K562 (cell line): Measurements from ENCODE around the gene MYO16. TPM values are rescaled to one million over a fixed set of nuclear protein-coding genes. Genes with fewer than 3 reads are reported as not detected.

ENCODE experiments used
- ATAC-seq: fragments of 200-7000 bp; cut with Tn5 transposase; 3 replicates; pipeline ENCODE4 v1.9.1; 2020; ENCODE audit warnings: moderate library complexity
- BruUV-seq: library from RNA; stranded (reverse); fragments of 400-500 nt; replicated peaks from 2 replicates; lab custom pipeline; 2021; lab: Mats Ljungman, UMichigan
- CTCF ChIA-PET: fragments of 300-600 bp; formaldehyde crosslinking; extraction: SDS; loops from one replicate; lab custom pipeline; 2021; ENCODE audit warnings: low intra/inter-chr PET ratio; lab: Yijun Ruan, JAX
- POLR2A ChIA-PET: fragments of 300-600, 350-650 bp; sonication (Branson Sonifier 250); formaldehyde crosslinking; extraction: SDS; loops from one replicate; lab custom pipeline; 2021; ENCODE audit warnings: antibody characterized with exemption, inconsistent platforms; lab: Yijun Ruan, JAX
- DNase-seq, 4 experiments: peaks; one replicate each; pipeline versions ENCODE4 v3.0.0 to v3.0.0-alpha.2; 2011 to 2018; ENCODE audit warnings: low spot score in 3 of 4, mixed read lengths in 3 of 4; ENCODE audit errors: extremely low read depth in 1 of 4
- FAIRE-seq: peaks from 2 replicates; lab custom pipeline; 2011; peaks lifted over from hg19 to GRCh38; lab: Jason Lieb, UNC
- H2AFZ ChIP-seq: 2 replicates; pipeline ENCODE4 v1.6.0; 2011; ENCODE audit warnings: low read depth, low read length, control low read depth, inconsistent platforms
- H3K27ac ChIP-seq: fragments of 200-600 bp; 3 replicates; pipeline ENCODE4 v1.8.0; 2011; ENCODE audit warnings: low read depth, mild to moderate bottlenecking, control low read depth, inconsistent platforms, low read length, moderate library complexity, mixed read lengths; ENCODE audit errors: extremely low read depth
- H3K27me3 ChIP-seq, 2 experiments: fragments of 300-600 bp in 1 of 2; 2 replicates in 1 of 2; 3 replicates in 1 of 2; pipeline versions ENCODE4 v1.6.0 to v1.8.0; 2011; ENCODE audit warnings: inconsistent platforms in 2 of 2, low read length in 2 of 2, mild to moderate bottlenecking in 1 of 2, mixed read lengths in 1 of 2, moderate library complexity in 1 of 2; ENCODE audit not compliant: control insufficient read depth in 2 of 2, insufficient read depth in 2 of 2
- H3K36me3 ChIP-seq: fragments of 300-600 bp; 3 replicates; pipeline ENCODE4 v1.8.0; 2011; ENCODE audit warnings: mild to moderate bottlenecking, low read length, inconsistent platforms; ENCODE audit not compliant: control insufficient read depth, insufficient read depth
- H3K4me1 ChIP-seq, 2 experiments: fragments of 200-600 bp in 1 of 2; replicated peaks in 1 of 2; 2 replicates in 1 of 2; 3 replicates in 1 of 2; pipeline versions ENCODE4 v1.5.1 to v1.8.0; 2011; ENCODE audit warnings: inconsistent platforms in 2 of 2, low read length in 2 of 2, mild to moderate bottlenecking in 1 of 2, mixed read lengths in 1 of 2, moderate library complexity in 1 of 2; ENCODE audit not compliant: control insufficient read depth in 2 of 2, insufficient read depth in 2 of 2
- H3K4me2 ChIP-seq: 2 replicates; pipeline ENCODE4 v1.6.1; 2011; ENCODE audit warnings: low read length, control low read depth, inconsistent platforms, mixed read lengths; ENCODE audit not compliant: insufficient read depth
- H3K4me3 ChIP-seq: fragments of 200-600 bp; sonication (generic), shearing (Covaris generic); 2 replicates; pipeline ENCODE4 v1.5.1; 2016; ENCODE audit warnings: control low read depth, inconsistent platforms
- H3K79me2 ChIP-seq: fragments of 200-600 bp; 3 replicates; pipeline ENCODE4 v1.8.0; 2011; ENCODE audit warnings: low read length, inconsistent platforms; ENCODE audit not compliant: control insufficient read depth, insufficient read depth
- H3K9ac ChIP-seq, 2 experiments: 2 replicates each; pipeline versions ENCODE4 v1.6.0 to v1.6.1; 2011; ENCODE audit warnings: low read depth in 2 of 2, low read length in 2 of 2, control low read depth in 1 of 2, inconsistent platforms in 1 of 2, mild to moderate bottlenecking in 1 of 2, mixed read lengths in 1 of 2; ENCODE audit not compliant: insufficient read depth in 1 of 2
- H3K9me1 ChIP-seq: one replicate; pipeline ENCODE4 v1.6.0; 2011; ENCODE audit warnings: inconsistent platforms, mild to moderate bottlenecking, low read length, moderate library complexity; ENCODE audit not compliant: control insufficient read depth, insufficient read depth
- H3K9me3 ChIP-seq: replicated peaks from 2 replicates; pipeline ENCODE4 v1.5.1; 2011; ENCODE audit warnings: low read depth, low read length, inconsistent platforms; ENCODE audit not compliant: control insufficient read depth, insufficient read depth
- H4K20me1 ChIP-seq: replicated peaks from 2 replicates; pipeline ENCODE4 v1.6.1; 2011; ENCODE audit warnings: low read length, inconsistent platforms, mixed read lengths; ENCODE audit not compliant: control insufficient read depth, insufficient read depth
- CCNT2 ChIP-seq: IDR thresholded peaks from 2 replicates; pipeline ENCODE4 v1.6.1; 2011; ENCODE audit warnings: borderline replicate concordance, low read depth, mild to moderate bottlenecking, moderate library complexity, mixed read lengths, low read length; ENCODE audit not compliant: insufficient read length; ENCODE audit errors: extremely low read depth
- CHD1 ChIP-seq: fragments of 200-600 bp; sonication (generic); IDR thresholded peaks from one replicate; pipeline ENCODE4 v1.6.1; 2012; ENCODE audit warnings: mild to moderate bottlenecking, moderate library complexity, low read length, inconsistent platforms
- HDAC8 ChIP-seq: fragments of 450-650 bp; IDR thresholded peaks from 2 replicates; pipeline ENCODE4 v1.6.1; 2016; ENCODE audit warnings: mild to moderate bottlenecking, missing genetic modification characterization, moderate library complexity, missing compliant biosample characterization
- RBM17 ChIP-seq: fragments of 200-400 bp; formaldehyde crosslinking; IDR thresholded peaks from 2 replicates; pipeline ENCODE4 v1.6.1; 2017; ENCODE audit warnings: low read depth, mild to moderate bottlenecking, low read length, borderline replicate concordance
- RUNX1 ChIP-seq: sonication (generic); IDR thresholded peaks from 2 replicates; pipeline ENCODE4 v1.6.1; 2016; ENCODE audit warnings: antibody characterized with exemption, low read depth
- TEAD2 ChIP-seq: fragments of 450-650 bp; IDR thresholded peaks from 2 replicates; pipeline ENCODE4 v1.6.1; 2016; ENCODE audit warnings: missing genetic modification characterization, control low read depth, missing compliant biosample characterization
- TGIF2 ChIP-seq: sonication (generic); formaldehyde crosslinking; IDR thresholded peaks from 2 replicates; pipeline ENCODE4 v1.8.1; 2022; ENCODE audit warnings: mild to moderate bottlenecking, missing genetic modification reagents, moderate library complexity
- ZNF77 ChIP-seq: fragments of 250-450 bp; sonication (Bioruptor Pico); IDR thresholded peaks from 2 replicates; pipeline ENCODE4 v1.5.0; 2020
- WGBS: fragments of 100-300 bp; shearing (Covaris generic); methylation state at CpG from one replicate; pipeline ENCODE4 v1.1.6; 2016; ENCODE audit warnings: low coverage, mixed read lengths; ENCODE audit not compliant: insufficient coverage; ENCODE audit errors: missing lambda C conversion rate; 5-methylcytosine and 5-hydroxymethylcytosine counted together
- in situ Hi-C: fragments of 300-500 bp; cut with MboI; formaldehyde crosslinking; loops from 4 replicates; pipeline ENCODE4 v1.15.0; 2018; ENCODE audit warnings: inconsistent platforms, mixed read lengths
- intact Hi-C: fragments of 100-400 bp; cut with micrococcal nuclease; formaldehyde crosslinking; loops from 2 replicates; pipeline ENCODE4 v1.14.2; 2022
- polyA plus RNA-seq, 8 experiments: library from polyadenylated mRNA; depleted of rRNA in 4 of 8; stranded (reverse) in 5 of 8; unstranded in 3 of 8; fragments of >200 nt; fragmentation: Nextera tagmentation in 2 of 8; fragmentation: Illumina TruSeq in 1 of 8; extraction: Ambion mirVana in 2 of 8; extraction: Trizol in 1 of 8; gene quantifications; 2 replicates each; pipeline versions ENCODE4 v1.2.1 to v1.2.3, GENCODE V29; 2011 to 2014; ENCODE audit warnings: inconsistent platforms in 1 of 8, missing spikeins in 1 of 8
- total RNA-seq, 7 experiments: library from RNA; depleted of rRNA in 6 of 7; stranded (reverse); fragments of >200 nt in 6 of 7; fragmentation: Illumina TruSeq in 2 of 7; extraction: Trizol in 2 of 7; gene quantifications; 2 replicates each; pipeline versions ENCODE4 v1.2.1 to v1.2.3, GENCODE V29; 2011 to 2021; ENCODE audit warnings: low replicate concordance in 1 of 7
- TF ChIP-seq, protein P1 (sequence below): fragments of 250-450 bp; sonication (Bioruptor Pico); IDR thresholded peaks from 2 replicates; pipeline ENCODE4 v1.9.0; 2021; ENCODE audit warnings: mild to moderate bottlenecking
- TF ChIP-seq, protein P2 (sequence below), 2 experiments: fragments of 150-350 bp in 1 of 2; IDR thresholded peaks; 2 replicates each; pipeline ENCODE4 v1.6.1; 2012 to 2016; ENCODE audit warnings: low read depth in 2 of 2, low read length in 2 of 2, mild to moderate bottlenecking in 1 of 2, moderate library complexity in 1 of 2
- TF ChIP-seq, protein P3 (sequence below): fragments of 450-650 bp; IDR thresholded peaks from 2 replicates; pipeline ENCODE4 v1.6.1; 2016; ENCODE audit warnings: antibody characterized with exemption

Gene MYO16
- total and polyA plus RNA-seq, 9 of the 15 experiments (the other 6 are each of a cell fraction or from before 2014, with no cell fraction given): 4.3 to 45.7 (median 12.1) TPM

DNA sequence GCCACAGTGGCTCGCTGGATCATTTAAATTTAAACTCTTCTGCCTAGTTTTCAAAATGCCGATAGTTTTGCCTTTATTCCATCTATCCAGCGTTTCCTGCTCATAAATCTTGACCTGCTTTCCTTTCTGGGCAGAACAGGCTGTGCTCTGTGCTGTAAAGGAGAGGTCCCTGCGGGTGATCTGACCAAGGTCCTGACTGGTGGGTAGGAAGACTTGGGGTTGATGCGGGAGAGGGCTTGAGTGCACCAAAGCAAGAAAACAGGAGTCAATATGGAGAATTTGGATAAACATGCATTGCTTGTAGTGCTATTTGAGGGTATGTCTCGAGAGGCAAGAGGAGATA is 533.6 kb downstream of the MYO16 start:
- TF ChIP-seq HDAC8 (tag) (no peak), ZNF77 (CRISPR knock-in tag) (no peak), RUNX1 (no peak), TEAD2 (no peak), CHD1 (no peak), RBM17 (no peak), TGIF2 (CRISPR knock-in tag) (no peak), CCNT2 (no peak)
- TF ChIP-seq, protein P1, sequence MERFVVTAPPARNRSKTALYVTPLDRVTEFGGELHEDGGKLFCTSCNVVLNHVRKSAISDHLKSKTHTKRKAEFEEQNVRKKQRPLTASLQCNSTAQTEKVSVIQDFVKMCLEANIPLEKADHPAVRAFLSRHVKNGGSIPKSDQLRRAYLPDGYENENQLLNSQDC: no peak
- TF ChIP-seq, protein P2, sequence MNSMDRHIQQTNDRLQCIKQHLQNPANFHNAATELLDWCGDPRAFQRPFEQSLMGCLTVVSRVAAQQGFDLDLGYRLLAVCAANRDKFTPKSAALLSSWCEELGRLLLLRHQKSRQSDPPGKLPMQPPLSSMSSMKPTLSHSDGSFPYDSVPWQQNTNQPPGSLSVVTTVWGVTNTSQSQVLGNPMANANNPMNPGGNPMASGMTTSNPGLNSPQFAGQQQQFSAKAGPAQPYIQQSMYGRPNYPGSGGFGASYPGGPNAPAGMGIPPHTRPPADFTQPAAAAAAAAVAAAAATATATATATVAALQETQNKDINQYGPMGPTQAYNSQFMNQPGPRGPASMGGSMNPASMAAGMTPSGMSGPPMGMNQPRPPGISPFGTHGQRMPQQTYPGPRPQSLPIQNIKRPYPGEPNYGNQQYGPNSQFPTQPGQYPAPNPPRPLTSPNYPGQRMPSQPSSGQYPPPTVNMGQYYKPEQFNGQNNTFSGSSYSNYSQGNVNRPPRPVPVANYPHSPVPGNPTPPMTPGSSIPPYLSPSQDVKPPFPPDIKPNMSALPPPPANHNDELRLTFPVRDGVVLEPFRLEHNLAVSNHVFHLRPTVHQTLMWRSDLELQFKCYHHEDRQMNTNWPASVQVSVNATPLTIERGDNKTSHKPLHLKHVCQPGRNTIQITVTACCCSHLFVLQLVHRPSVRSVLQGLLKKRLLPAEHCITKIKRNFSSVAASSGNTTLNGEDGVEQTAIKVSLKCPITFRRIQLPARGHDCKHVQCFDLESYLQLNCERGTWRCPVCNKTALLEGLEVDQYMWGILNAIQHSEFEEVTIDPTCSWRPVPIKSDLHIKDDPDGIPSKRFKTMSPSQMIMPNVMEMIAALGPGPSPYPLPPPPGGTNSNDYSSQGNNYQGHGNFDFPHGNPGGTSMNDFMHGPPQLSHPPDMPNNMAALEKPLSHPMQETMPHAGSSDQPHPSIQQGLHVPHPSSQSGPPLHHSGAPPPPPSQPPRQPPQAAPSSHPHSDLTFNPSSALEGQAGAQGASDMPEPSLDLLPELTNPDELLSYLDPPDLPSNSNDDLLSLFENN (IDR thresholded peaks at IDR 0.05; ENCODE audit: low read depth in 2 of 2, low read length in 2 of 2): no peak
- TF ChIP-seq, protein P3, sequence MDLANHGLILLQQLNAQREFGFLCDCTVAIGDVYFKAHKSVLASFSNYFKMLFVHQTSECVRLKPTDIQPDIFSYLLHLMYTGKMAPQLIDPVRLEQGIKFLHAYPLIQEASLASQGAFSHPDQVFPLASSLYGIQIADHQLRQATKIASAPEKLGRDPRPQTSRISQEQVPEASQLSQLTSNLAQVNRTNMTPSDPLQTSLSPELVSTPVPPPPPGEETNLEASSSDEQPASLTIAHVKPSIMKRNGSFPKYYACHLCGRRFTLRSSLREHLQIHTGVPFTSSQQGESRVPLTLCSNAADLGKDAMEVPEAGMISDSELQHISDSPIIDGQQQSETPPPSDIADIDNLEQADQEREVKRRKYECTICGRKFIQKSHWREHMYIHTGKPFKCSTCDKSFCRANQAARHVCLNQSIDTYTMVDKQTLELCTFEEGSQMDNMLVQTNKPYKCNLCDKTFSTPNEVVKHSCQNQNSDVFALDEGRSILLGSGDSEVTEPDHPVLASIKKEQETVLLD: no peak
- ChIA-PET POLR2A (no interaction called here), CTCF (no interaction called here)
- Histone ChIP-seq H3K27me3 (no peaks in the 10 kb centered on the region), H3K36me3 (no peaks in the 10 kb centered on the region), H3K9me3 (no peaks in the 10 kb centered on the region), H3K27ac (no peak overlapping the region), H3K9ac (no peak overlapping the region), H4K20me1 (no peaks in the 10 kb centered on the region), H3K4me2 (no peak overlapping the region), H3K9me1 (no peaks in the 10 kb centered on the region), H3K4me1 (no peaks in the 10 kb centered on the region), H3K79me2 (no peaks in the 10 kb centered on the region), H3K4me3 (no peak overlapping the region), H2AFZ (no peak overlapping the region)
- in situ Hi-C loops: no loop called here
- FAIRE-seq: no peak
- DNase-seq: no peak
- WGBS: 21% methylated on average over 6 of the region's 6 CpGs
- intact Hi-C loops: no loop called here
- BruUV-seq: no TSS peak
- no peak for ATAC-seq
